Mucosa of descending colon (tissue), 3 donors: ENCODE results near the gene DMRTB1. TPM values are rescaled to one million over a fixed set of nuclear protein-coding genes. Genes with fewer than 3 reads are reported as not detected.

ENCODE experiments used
- ATAC-seq: fragments of 200-7000 bp; cut with Tn5 transposase; one replicate; pipeline ENCODE4 v1.9.1; 2020; ENCODE audit warnings: mild to moderate bottlenecking, moderate library complexity
- DNase-seq, 3 donors: peaks; one replicate each; pipeline ENCODE4 v3.0.0-alpha.2; 2020
- H3K36me3 ChIP-seq: fragments of 200-600 bp; one replicate; pipeline ENCODE4 v1.8.0; 2021; ENCODE audit warnings: low read depth, mild to moderate bottlenecking
- H3K4me1 ChIP-seq: fragments of 200-600 bp; one replicate; pipeline ENCODE4 v1.8.0; 2021; ENCODE audit warnings: low read depth, mild to moderate bottlenecking
- H3K4me3 ChIP-seq: fragments of 200-600 bp; one replicate; pipeline ENCODE4 v1.8.0; 2021; ENCODE audit warnings: mild to moderate bottlenecking
- H3K9me3 ChIP-seq: fragments of 200-600 bp; one replicate; pipeline ENCODE4 v1.8.0; 2021; ENCODE audit warnings: mild to moderate bottlenecking
- intact Hi-C, 2 donors: fragments of 100-400 bp; cut with DNase I in 1 of 2; cut with micrococcal nuclease in 1 of 2; formaldehyde crosslinking; loops; one replicate each; pipeline versions ENCODE4 v1.11.0 to v1.11.1; 2022; cut with DNase I, micrococcal nuclease
- total RNA-seq, 3 donors: library from RNA; stranded (reverse); fragmentation: NEBNext Ultra II Directional in 2 of 3; extraction: Animal tissue kit (Norgen Biotek cat#: 25700) in 2 of 3; gene quantifications; one replicate each; pipeline versions ENCODE4 v1.2.1 to v1.2.4, GENCODE V29; 2021 to 2023
- TF ChIP-seq, protein P1 (sequence below): fragments of 200-600 bp; IDR thresholded peaks from one replicate; pipeline ENCODE4 v1.8.0; 2022; ENCODE audit warnings: antibody characterized with exemption, mild to moderate bottlenecking
- donor health status: DM: no; HTN: no; CAD: no; lungs with moderate emphysema.
- donor health status: DM: no; HTN: no; CAD: no.
- donor health status: DM: no; HTN: yes; CAD: no.

DMRTB1 gene
- total RNA-seq, 3 donors from 2014 or later, result not detected

DNA sequence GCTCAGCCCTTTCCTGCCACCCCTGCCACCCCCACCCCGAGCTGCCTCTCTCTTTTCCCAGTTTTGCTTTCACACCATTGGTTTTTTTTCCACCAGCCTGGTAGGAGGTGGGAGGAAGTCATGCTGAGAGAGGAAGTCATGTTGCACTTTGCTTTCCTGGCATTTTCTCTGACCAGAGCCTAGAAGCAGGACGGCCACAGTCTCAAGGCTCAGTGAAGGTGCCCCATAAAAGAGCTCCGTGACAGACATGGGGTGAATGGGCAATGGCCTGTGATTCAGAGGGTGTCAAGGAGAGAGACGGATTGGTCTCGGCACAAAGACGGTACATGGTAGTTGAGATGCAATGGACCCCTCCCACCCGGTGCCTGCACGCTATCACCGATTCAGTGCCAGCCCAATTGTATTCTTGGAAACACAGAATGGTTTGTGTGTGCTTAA, 42.1 kb upstream of the DMRTB1 start:
- Histone ChIP-seq H3K36me3 (no peaks in the 10 kb centered on the region), H3K4me3 (no peak overlapping the region), H3K4me1 (no peaks in the 10 kb centered on the region), H3K9me3 (peaks cover 4% of the 10 kb centered on the region)
- ATAC-seq, result no peak
- intact Hi-C loops, result no loop called here
- no peak for DNase-seq
- TF ChIP-seq, protein P1, sequence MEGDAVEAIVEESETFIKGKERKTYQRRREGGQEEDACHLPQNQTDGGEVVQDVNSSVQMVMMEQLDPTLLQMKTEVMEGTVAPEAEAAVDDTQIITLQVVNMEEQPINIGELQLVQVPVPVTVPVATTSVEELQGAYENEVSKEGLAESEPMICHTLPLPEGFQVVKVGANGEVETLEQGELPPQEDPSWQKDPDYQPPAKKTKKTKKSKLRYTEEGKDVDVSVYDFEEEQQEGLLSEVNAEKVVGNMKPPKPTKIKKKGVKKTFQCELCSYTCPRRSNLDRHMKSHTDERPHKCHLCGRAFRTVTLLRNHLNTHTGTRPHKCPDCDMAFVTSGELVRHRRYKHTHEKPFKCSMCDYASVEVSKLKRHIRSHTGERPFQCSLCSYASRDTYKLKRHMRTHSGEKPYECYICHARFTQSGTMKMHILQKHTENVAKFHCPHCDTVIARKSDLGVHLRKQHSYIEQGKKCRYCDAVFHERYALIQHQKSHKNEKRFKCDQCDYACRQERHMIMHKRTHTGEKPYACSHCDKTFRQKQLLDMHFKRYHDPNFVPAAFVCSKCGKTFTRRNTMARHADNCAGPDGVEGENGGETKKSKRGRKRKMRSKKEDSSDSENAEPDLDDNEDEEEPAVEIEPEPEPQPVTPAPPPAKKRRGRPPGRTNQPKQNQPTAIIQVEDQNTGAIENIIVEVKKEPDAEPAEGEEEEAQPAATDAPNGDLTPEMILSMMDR, result no peak

DNA sequence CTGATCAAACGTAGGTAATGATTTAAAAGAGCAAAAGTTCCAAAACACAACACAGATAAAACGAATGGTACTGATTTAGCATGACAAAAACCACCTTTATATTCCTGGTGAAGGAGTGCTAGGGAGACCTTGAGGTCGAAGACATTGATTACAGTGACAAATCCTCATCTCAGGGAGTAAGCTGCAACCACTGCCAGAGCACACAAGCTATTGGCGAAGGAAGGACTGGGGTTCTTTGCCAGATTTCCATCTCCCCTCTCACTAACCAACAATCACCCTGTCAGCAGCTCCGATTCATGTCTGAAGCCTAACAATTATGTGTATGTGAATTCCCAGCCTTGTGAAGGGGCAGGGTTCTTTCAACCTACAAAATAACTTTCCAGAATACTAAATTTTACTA, 40.2 kb upstream of the DMRTB1 start:
- DNase-seq (no peak), ATAC-seq (no peak)
- H3K4me3 ChIP-seq, result no peak overlapping the region
- H3K36me3 ChIP-seq, result no peaks in the 10 kb centered on the region
- TF ChIP-seq, protein P1, result no peak
- H3K9me3 ChIP-seq, result peaks cover 4% of the 10 kb centered on the region
- H3K4me1 ChIP-seq, result no peaks in the 10 kb centered on the region
- intact Hi-C loops, result no loop called here

DNA sequence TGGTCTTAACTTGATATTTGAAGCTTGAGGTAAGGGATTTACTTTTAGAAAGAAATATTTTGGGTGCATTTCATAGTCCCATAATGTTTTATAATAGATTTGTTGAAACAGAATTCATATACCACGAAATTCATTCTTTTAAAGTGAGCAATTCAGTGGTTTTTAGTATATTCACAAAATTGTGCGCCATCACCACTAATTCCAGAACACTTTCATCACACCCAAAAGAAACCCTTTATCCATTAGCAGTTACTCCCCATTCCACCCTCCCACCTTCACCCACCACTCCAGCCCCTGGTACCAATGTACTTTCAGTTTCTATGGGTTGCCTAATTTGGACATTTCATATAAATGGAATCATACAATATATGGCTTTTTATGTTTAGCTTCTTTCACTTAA, 38.9 kb upstream of the DMRTB1 start:
- no peak for ATAC-seq
- H3K4me1 ChIP-seq, result no peaks in the 10 kb centered on the region
- peaks cover 4% of the 10 kb centered on the region for H3K9me3 ChIP-seq
- no peak overlapping the region for H3K4me3 ChIP-seq
- H3K36me3 ChIP-seq, result no peaks in the 10 kb centered on the region
- DNase-seq, result no peak
- TF ChIP-seq, protein P1, result no peak
- intact Hi-C loops, result no loop called here

DNA sequence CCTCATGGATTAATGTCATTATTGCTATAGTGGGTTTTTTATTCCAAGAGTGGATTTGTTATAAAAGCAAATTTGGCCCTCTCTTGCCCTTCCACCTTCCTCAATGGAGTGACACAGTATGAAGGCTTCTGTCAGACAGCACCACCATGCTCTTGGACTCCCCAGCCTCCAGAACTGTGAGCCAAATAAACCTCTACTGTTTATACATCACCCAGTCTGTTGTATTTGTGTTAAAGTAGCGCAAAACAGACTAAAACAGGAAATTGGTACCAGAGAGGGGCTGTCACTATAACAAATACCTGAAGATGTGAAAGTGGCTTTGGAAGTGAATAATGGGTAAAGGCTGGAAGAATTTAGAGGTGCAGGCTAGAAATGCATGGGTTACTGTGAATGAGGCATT, 38.0 kb upstream of the DMRTB1 start:
- no peak for ATAC-seq
- no peaks in the 10 kb centered on the region for H3K4me1 ChIP-seq
- intact Hi-C loops, result no loop called here

DNA sequence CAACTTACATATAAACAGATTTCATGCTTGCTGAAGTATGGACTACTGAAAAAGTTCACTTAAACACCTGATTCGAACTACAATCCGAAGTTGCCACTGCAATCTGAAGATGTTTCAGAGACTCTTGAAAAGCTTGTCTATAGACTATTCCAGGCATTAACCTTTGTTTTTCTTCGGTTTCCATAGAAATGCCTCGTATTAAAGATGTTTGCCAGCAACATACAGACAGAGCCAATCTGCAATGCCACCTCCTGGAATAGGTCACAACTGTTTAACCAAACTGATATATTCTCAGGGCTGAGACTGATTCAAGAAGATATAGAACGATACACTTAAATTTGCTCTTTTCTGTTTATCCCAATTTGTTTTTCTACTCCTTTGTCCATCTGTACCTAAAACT, 28.9 kb upstream of the DMRTB1 start:
- DNase-seq (no peak), ATAC-seq (no peak)
- no peaks in the 10 kb centered on the region for H3K4me1 ChIP-seq
- intact Hi-C loops, result no loop called here
- TF ChIP-seq, protein P1, result no peak
- H3K9me3 ChIP-seq, result no peaks in the 10 kb centered on the region
- H3K36me3 ChIP-seq, result no peaks in the 10 kb centered on the region
- H3K4me3 ChIP-seq, result no peak overlapping the region

More for the DNA sequence above, 38.0 kb upstream of the DMRTB1 start:
- Histone ChIP-seq H3K9me3 (peaks cover 4% of the 10 kb centered on the region), H3K36me3 (no peaks in the 10 kb centered on the region), H3K4me3 (no peak overlapping the region)
- TF ChIP-seq, protein P1, result no peak
- no peak for DNase-seq

DNA sequence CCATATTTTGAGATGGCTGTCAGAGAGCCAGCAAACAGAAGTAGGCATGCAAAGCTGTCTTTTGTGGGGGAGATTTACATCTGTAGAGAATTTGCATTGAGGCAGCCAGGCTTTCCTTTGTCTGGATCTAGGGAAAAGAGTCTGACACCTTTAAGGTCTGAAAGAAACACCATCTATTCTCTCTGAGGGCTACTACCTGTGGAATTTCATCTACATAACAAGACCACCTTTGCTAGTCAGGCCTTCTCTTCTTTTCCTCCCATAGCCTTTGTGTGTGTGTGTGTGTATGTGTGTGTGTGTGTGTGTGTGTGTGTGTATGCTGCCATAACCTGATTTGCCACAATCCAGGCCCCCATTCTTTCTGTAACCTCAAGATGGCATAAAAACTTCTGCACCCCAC, 28.4 kb upstream of the DMRTB1 start:
- ATAC-seq, result no peak
- Histone ChIP-seq H3K4me3 (no peak overlapping the region), H3K4me1 (no peaks in the 10 kb centered on the region), H3K9me3 (no peaks in the 10 kb centered on the region), H3K36me3 (no peaks in the 10 kb centered on the region)
- DNase-seq, result no peak
- TF ChIP-seq, protein P1, result no peak
- intact Hi-C loops, result no loop called here
